GM18505 (cell line): ENCODE data around the gene EEPD1.

Source experiments
- ATAC-seq: cut with Tn5 transposase; IDR thresholded peaks from one replicate; pipeline ENCODE4 v1.9.1; 2021; ENCODE audit not compliant: unreplicated experiment
- POLR2A ChIP-seq: IDR thresholded peaks from 4 replicates; pipeline ENCODE4 v1.6.1; 2011; ENCODE audit warnings: borderline replicate concordance; ENCODE audit not compliant: insufficient read depth, insufficient read length; ENCODE audit errors: extremely low read depth

Gene EEPD1

GRCh38 chr7:36214608-36215456 lies 61.8 kb downstream of the EEPD1 start:
- TF ChIP-seq POLR2A = no peak
- no peak for ATAC-seq

GRCh38 chr7:36215457-36215765 lies 62.4 kb downstream of the EEPD1 start:
- ATAC-seq = no peak
- TF ChIP-seq POLR2A = no peak

GRCh38 chr7:36216063-36216684 lies 63.1 kb downstream of the EEPD1 start:
- ATAC-seq = no peak
- no peak for TF ChIP-seq POLR2A

GRCh38 chr7:36217211-36217960 lies 64.3 kb downstream of the EEPD1 start:
- no peak for TF ChIP-seq POLR2A
- ATAC-seq = no peak

- ATAC-seq = no peak
- no peak for TF ChIP-seq POLR2A
These were observed 64.9 kb downstream of the EEPD1 start for GRCh38 chr7:36217961-36218284.

GRCh38 chr7:36219429-36219828 lies 66.4 kb downstream of the EEPD1 start:
- no peak for ATAC-seq
- TF ChIP-seq POLR2A = no peak

- no peak for ATAC-seq
- no peak for TF ChIP-seq POLR2A
These were observed 70.8 kb downstream of the EEPD1 start for GRCh38 chr7:36223851-36224250.

GRCh38 chr7:36224934-36225858 lies 72.1 kb downstream of the EEPD1 start:
- ATAC-seq = no peak
- no peak for TF ChIP-seq POLR2A

GRCh38 chr7:36226151-36226550 lies 73.1 kb downstream of the EEPD1 start:
- no peak for TF ChIP-seq POLR2A
- ATAC-seq = no peak

GRCh38 chr7:36227223-36227622 lies 74.2 kb downstream of the EEPD1 start:
- ATAC-seq = no peak
- TF ChIP-seq POLR2A = no peak

GRCh38 chr7:36228039-36228438 lies 75.0 kb downstream of the EEPD1 start:
- no peak for ATAC-seq
- TF ChIP-seq POLR2A = no peak

GRCh38 chr7:36231406-36231805 lies 78.4 kb downstream of the EEPD1 start:
- ATAC-seq = no peak
- TF ChIP-seq POLR2A = no peak

- no peak for TF ChIP-seq POLR2A
- no peak for ATAC-seq
These were observed 79.5 kb downstream of the EEPD1 start for GRCh38 chr7:36232555-36232954.
